DND-41 (cell line): Measurements from ENCODE around the gene PGAM2.

Experiments used
- ATAC-seq: fragments of 200-7000 bp; cut with Tn5 transposase; 3 replicates; pipeline ENCODE4 v1.9.1; 2021; ENCODE audit warnings: low read depth; ENCODE audit not compliant: insufficient read depth
- DNase-seq: peaks from one replicate; pipeline ENCODE4 v3.0.0-alpha.2; 2020
- H2AFZ ChIP-seq: 2 replicates; pipeline ENCODE4 v1.6.0; 2012; ENCODE audit warnings: low read depth, low read length
- H3K27ac ChIP-seq: 2 replicates; pipeline ENCODE4 v1.5.1; 2012; ENCODE audit warnings: low read length, inconsistent platforms
- H3K27me3 ChIP-seq: fragments of 200-600 bp; sonication (generic); 2 replicates; pipeline ENCODE4 v1.6.0; 2012; ENCODE audit warnings: low read length, mild to moderate bottlenecking, inconsistent platforms; ENCODE audit not compliant: insufficient read depth, poor library complexity
- H3K36me3 ChIP-seq: 2 replicates; pipeline ENCODE4 v1.5.1; 2012; ENCODE audit warnings: low read length, inconsistent platforms; ENCODE audit not compliant: insufficient read depth
- H3K4me1 ChIP-seq: 2 replicates; pipeline ENCODE4 v1.5.1; 2012; ENCODE audit warnings: mild to moderate bottlenecking, low read length; ENCODE audit not compliant: insufficient read depth
- H3K4me2 ChIP-seq: 2 replicates; pipeline ENCODE4 v1.6.0; 2012; ENCODE audit warnings: mild to moderate bottlenecking, moderate library complexity, low read length, inconsistent platforms; ENCODE audit not compliant: insufficient read depth
- H3K4me3 ChIP-seq, 2 experiments: fragments of 200-600 bp in 1 of 2; shearing (Covaris generic) in 1 of 2; 2 replicates each; pipeline ENCODE4 v1.5.1; 2012 to 2016; ENCODE audit warnings: inconsistent platforms in 2 of 2, low read length in 2 of 2, mild to moderate bottlenecking in 2 of 2, low read depth in 1 of 2, moderate library complexity in 1 of 2
- H3K79me2 ChIP-seq: 2 replicates; pipeline ENCODE4 v1.6.0; 2012; ENCODE audit warnings: low read length, inconsistent platforms; ENCODE audit not compliant: insufficient read depth
- H3K9ac ChIP-seq: 2 replicates; pipeline ENCODE4 v1.6.0; 2012; ENCODE audit warnings: low read depth, mild to moderate bottlenecking, inconsistent platforms, low read length, moderate library complexity
- H3K9me3 ChIP-seq: 2 replicates; pipeline ENCODE4 v1.5.1; 2012; ENCODE audit warnings: low read length, moderate library complexity, mild to moderate bottlenecking, inconsistent platforms; ENCODE audit not compliant: insufficient read depth, severe bottlenecking
- H4K20me1 ChIP-seq: 2 replicates; pipeline ENCODE4 v1.6.0; 2012; ENCODE audit warnings: low read length; ENCODE audit not compliant: insufficient read depth
- CTCF ChIP-seq: IDR thresholded peaks from 2 replicates; pipeline ENCODE4 v1.5.1; 2012; ENCODE audit warnings: borderline replicate concordance, low read length, moderate library complexity, mild to moderate bottlenecking; ENCODE audit not compliant: poor library complexity, severe bottlenecking; ENCODE audit errors: extremely low read depth
- EZH2 ChIP-seq: IDR thresholded peaks from 3 replicates; pipeline ENCODE4 v1.6.1; 2012; ENCODE audit warnings: borderline replicate concordance, low read depth, mild to moderate bottlenecking, moderate library complexity, low read length, inconsistent platforms; ENCODE audit not compliant: severe bottlenecking

The PGAM2 gene

GRCh38 chr7:44085546-44085945, 20.2 kb upstream of the PGAM2 start:
- H3K27ac ChIP-seq, result peak overlapping the region; percentile 59
- 0 out of 2 replicates have a peak, but pooled peaks cover 5% of the 10 kb centered on the region for H4K20me1 ChIP-seq
- H3K4me2 ChIP-seq, result no peak overlapping the region
- H3K9me3 ChIP-seq, result no peaks in the 10 kb centered on the region
- no peaks in the 10 kb centered on the region for H3K27me3 ChIP-seq
- no peak overlapping the region for H3K4me3 ChIP-seq
- no peak for TF ChIP-seq EZH2
- TF ChIP-seq CTCF, result peak; percentile 66
- ATAC-seq (no peak), DNase-seq (peak; percentile 61)
- peaks cover 9% of the 10 kb centered on the region for H3K36me3 ChIP-seq
- H3K9ac ChIP-seq, result no peak overlapping the region
- H3K4me1 ChIP-seq, result peaks cover 36% of the 10 kb centered on the region
- H2AFZ ChIP-seq, result no peak overlapping the region
- peaks cover 17% of the 10 kb centered on the region for H3K79me2 ChIP-seq

- Histone ChIP-seq H3K9me3 (no peaks in the 10 kb centered on the region), H3K27me3 (no peaks in the 10 kb centered on the region), H4K20me1 (0 out of 2 replicates have a peak, but pooled peaks cover 5% of the 10 kb centered on the region), H3K4me3 (no peak overlapping the region), H3K79me2 (peaks cover 25% of the 10 kb centered on the region), H3K27ac (no peak overlapping the region), H3K4me2 (no peak overlapping the region), H3K4me1 (peaks cover 45% of the 10 kb centered on the region), H2AFZ (no peak overlapping the region), H3K36me3 (peaks cover 17% of the 10 kb centered on the region), H3K9ac (no peak overlapping the region)
- ATAC-seq, result no peak
- no peak for TF ChIP-seq EZH2
- TF ChIP-seq CTCF, result no peak
- no peak for DNase-seq
Observed at GRCh38 chr7:44084701-44085100, 19.3 kb upstream of the PGAM2 start.

GRCh38 chr7:44083796-44084195, 18.4 kb upstream of the PGAM2 start:
- Histone ChIP-seq H2AFZ (no peak overlapping the region; the same call in 1 of the 2 replicates), H3K36me3 (peaks cover 26% of the 10 kb centered on the region), H3K4me2 (no peak overlapping the region), H3K9me3 (no peaks in the 10 kb centered on the region), H3K27ac (peak overlapping the region; percentile 3; the same call in 1 of the 2 replicates), H3K27me3 (no peaks in the 10 kb centered on the region), H3K9ac (no peak overlapping the region), H3K79me2 (peaks cover 27% of the 10 kb centered on the region), H3K4me1 (peaks cover 54% of the 10 kb centered on the region), H4K20me1 (peaks cover 7% of the 10 kb centered on the region; the same call in 1 of the 2 replicates), H3K4me3 (no peak overlapping the region)
- no peak for ATAC-seq
- TF ChIP-seq EZH2, result no peak
- no peak for TF ChIP-seq CTCF
- DNase-seq, result no peak
